Lower lobe of right lung (tissue), 2 donors: ENCODE results near the gene DOK4. TPM values are rescaled to one million over a fixed set of nuclear protein-coding genes. Genes with fewer than 3 reads are reported as not detected.

Source experiments
- ATAC-seq, 2 donors: fragments of 200-7000 bp; cut with Tn5 transposase; one replicate each; pipeline ENCODE4 v1.9.1; 2020 to 2022; ENCODE audit warnings: mild to moderate bottlenecking in 2 of 2, moderate library complexity in 2 of 2
- DNase-seq: peaks from one replicate; pipeline ENCODE4 v3.0.0-alpha.2; 2020
- H3K27ac ChIP-seq: fragments of 200-600 bp; one replicate; pipeline ENCODE4 v1.8.0; 2022
- H3K27me3 ChIP-seq: fragments of 200-600 bp; one replicate; pipeline ENCODE4 v1.8.0; 2022; ENCODE audit warnings: low read depth
- H3K36me3 ChIP-seq: fragments of 200-600 bp; one replicate; pipeline ENCODE4 v1.8.0; 2022; ENCODE audit warnings: mild to moderate bottlenecking
- H3K4me1 ChIP-seq: fragments of 200-600 bp; one replicate; pipeline ENCODE4 v1.8.0; 2022
- H3K4me3 ChIP-seq: fragments of 200-600 bp; one replicate; pipeline ENCODE4 v1.8.0; 2022; ENCODE audit warnings: mild to moderate bottlenecking
- H3K9me3 ChIP-seq: fragments of 200-600 bp; one replicate; pipeline ENCODE4 v1.8.0; 2022
- intact Hi-C: fragments of 100-400 bp; cut with DNase I; formaldehyde crosslinking; loops from one replicate; pipeline ENCODE4 v1.11.0; 2022
- total RNA-seq: library from RNA; stranded (reverse); fragmentation: NEBNext Ultra II Directional; extraction: Animal tissue kit (Norgen Biotek cat#: 25700); gene quantifications from one replicate; pipeline ENCODE4 v1.2.1, GENCODE V29; 2021
- TF ChIP-seq, protein P1 (sequence below): fragments of 200-600 bp; IDR thresholded peaks from one replicate; pipeline ENCODE4 v1.8.0; 2022; ENCODE audit warnings: antibody characterized with exemption, mild to moderate bottlenecking
- donor health status: DM: no; HTN: yes; CAD: no; lungs with severe emphysema.

DOK4 gene
- total RNA-seq, 1 donor from 2014 or later, result 57.3 TPM

DNA sequence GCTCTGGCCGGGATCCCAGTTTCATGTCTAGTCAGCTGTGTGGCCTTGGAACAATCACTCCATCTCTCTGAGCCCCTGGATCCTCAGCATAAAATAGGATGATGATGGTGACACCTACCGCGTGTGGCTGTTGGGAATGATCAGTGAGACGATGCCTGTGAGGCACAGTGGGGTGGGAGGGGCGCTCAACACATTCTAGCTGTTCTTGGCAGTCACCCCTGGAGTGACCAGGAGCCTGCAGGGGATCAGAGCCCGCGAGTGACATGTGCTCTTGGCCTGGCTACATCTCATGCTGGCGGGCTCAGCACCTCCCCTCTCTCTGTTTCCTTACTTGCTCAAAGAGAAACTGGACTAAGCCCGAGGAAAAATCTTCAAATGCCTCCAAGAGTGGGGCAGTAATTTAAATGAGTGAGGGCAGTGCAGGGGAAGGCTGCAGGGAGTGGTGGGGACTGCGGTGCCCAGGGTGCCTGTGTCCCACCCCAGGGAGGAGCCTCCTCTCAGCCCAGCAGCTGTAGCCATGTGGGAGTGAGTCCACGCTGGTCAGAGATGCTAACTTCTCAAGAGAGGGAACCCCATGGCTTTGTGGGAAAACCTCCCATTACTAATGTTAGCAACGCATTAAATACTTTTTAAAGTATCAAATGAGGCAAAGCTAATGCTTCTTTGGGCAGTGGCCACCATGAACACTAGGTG, 23.1 kb upstream of the DOK4 start:
- H3K27ac ChIP-seq, result no peak overlapping the region
- TF ChIP-seq, protein P1, sequence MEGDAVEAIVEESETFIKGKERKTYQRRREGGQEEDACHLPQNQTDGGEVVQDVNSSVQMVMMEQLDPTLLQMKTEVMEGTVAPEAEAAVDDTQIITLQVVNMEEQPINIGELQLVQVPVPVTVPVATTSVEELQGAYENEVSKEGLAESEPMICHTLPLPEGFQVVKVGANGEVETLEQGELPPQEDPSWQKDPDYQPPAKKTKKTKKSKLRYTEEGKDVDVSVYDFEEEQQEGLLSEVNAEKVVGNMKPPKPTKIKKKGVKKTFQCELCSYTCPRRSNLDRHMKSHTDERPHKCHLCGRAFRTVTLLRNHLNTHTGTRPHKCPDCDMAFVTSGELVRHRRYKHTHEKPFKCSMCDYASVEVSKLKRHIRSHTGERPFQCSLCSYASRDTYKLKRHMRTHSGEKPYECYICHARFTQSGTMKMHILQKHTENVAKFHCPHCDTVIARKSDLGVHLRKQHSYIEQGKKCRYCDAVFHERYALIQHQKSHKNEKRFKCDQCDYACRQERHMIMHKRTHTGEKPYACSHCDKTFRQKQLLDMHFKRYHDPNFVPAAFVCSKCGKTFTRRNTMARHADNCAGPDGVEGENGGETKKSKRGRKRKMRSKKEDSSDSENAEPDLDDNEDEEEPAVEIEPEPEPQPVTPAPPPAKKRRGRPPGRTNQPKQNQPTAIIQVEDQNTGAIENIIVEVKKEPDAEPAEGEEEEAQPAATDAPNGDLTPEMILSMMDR, result no peak
- H3K36me3 ChIP-seq, result no peaks in the 10 kb centered on the region
- no peak for ATAC-seq
- no peaks in the 10 kb centered on the region for H3K27me3 ChIP-seq
- no peak overlapping the region for H3K4me3 ChIP-seq
- intact Hi-C loops, result no loop called here
- no peaks in the 10 kb centered on the region for H3K9me3 ChIP-seq
- H3K4me1 ChIP-seq, result peaks cover 16% of the 10 kb centered on the region
- DNase-seq, result peak; percentile 35

DNA sequence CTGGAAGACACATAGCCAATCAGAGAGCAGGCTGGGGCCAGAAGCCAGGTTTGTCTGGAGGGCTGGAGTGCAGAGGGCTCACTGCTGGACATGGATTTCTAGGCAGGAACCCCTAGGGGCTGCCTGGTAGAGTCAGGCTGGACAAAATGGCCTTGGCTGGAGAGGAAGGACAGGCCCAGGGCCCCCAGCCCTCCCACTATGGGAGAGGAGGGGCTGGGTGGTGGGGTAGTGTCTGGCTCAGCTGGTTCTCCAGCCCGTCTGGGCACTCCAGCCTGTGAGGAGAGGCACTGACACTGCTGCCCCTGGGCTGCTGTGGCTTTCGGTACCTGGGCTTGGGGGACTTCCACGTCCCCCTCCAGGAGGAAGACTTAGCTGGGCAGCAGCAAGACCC, 21.7 kb upstream of the DOK4 start:
- peaks cover 15% of the 10 kb centered on the region for H3K4me1 ChIP-seq

DNA sequence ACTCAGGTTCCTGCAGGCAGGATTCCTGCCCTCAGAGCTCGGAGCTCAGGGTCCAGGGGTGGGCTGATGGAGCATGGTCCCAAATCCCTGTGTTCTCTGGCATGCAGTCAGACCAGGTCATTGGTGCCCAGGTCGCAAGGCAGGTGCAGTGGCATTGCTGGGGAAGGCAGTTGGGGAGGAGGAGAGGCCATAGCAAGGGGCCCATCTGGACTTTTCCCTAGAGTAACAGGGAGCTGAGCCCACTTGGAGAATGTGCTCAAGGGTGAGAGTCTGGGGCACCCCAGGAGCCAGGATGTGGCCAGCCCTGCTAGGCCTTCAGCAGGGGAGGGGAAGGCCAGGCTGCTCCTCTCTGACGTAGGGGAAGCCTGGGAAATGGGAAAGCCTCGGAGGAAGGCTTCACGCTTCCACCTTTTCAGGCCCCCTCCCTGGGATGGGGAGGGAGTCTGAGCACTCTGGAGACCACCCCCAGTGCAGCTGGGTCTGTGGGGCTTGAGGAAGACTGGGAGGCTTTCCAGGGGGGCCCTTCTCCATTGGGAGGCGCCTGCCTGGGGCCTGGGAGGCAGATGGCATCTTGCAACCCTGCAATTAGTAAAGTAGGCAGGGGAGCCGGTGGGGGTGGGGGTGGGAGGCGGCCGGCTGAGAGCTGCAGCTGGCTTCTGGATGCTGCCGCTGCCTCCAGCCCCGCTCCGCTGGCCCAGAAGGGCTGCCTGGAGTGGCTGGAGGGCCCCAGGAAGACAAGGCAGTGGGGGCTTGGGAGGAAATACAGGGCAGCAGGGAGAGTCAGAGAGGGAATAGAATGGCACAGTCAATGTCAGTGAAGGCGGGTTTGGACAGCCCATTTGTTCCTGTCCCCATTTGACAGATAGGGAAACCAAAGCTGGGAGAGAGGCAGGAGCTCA, 21.1 kb upstream of the DOK4 start:
- H3K27me3 ChIP-seq, result no peaks in the 10 kb centered on the region
- no peaks in the 10 kb centered on the region for H3K9me3 ChIP-seq
- DNase-seq, result peak; percentile 24
- intact Hi-C loops, result no loop called here
- H3K27ac ChIP-seq, result no peak overlapping the region
- peaks cover 20% of the 10 kb centered on the region for H3K4me1 ChIP-seq
- TF ChIP-seq, protein P1, result no peak
- no peak for ATAC-seq
- H3K36me3 ChIP-seq, result no peaks in the 10 kb centered on the region
- no peak overlapping the region for H3K4me3 ChIP-seq

More for the DNA sequence above, 21.7 kb upstream of the DOK4 start:
- Histone ChIP-seq H3K27ac (no peak overlapping the region), H3K27me3 (no peaks in the 10 kb centered on the region), H3K4me3 (no peak overlapping the region), H3K36me3 (no peaks in the 10 kb centered on the region), H3K9me3 (no peaks in the 10 kb centered on the region)
- intact Hi-C loops, result no loop called here
- TF ChIP-seq, protein P1, result no peak
- DNase-seq (no peak), ATAC-seq (no peak)

DNA sequence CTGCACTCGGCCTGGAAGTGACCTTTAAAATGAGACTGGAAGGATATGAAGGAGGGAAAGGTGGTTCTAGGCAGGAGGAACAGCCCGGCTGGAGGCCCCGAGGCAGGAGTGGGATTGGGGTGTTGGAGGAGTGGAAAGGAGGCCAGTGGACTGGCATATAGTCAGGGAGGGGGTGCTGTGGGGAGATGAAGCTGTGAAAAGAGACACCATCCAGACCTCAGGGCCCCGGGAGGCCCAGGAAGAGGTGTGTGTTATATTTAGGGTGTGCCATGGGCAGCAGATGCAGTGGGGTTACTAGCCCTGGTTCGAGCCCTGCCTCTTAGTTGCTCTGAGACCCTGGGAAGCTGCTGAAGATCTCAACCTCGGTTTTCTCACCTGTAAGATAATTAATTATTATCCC, 18.9 kb upstream of the DOK4 start:
- no peaks in the 10 kb centered on the region for H3K36me3 ChIP-seq
- intact Hi-C loops, result no loop called here
- TF ChIP-seq, protein P1, result no peak
- no peak overlapping the region for H3K27ac ChIP-seq
- DNase-seq (no peak), ATAC-seq (no peak)
- H3K9me3 ChIP-seq, result no peaks in the 10 kb centered on the region
- H3K4me3 ChIP-seq, result no peak overlapping the region
- H3K4me1 ChIP-seq, result peaks cover 24% of the 10 kb centered on the region
- no peaks in the 10 kb centered on the region for H3K27me3 ChIP-seq

DNA sequence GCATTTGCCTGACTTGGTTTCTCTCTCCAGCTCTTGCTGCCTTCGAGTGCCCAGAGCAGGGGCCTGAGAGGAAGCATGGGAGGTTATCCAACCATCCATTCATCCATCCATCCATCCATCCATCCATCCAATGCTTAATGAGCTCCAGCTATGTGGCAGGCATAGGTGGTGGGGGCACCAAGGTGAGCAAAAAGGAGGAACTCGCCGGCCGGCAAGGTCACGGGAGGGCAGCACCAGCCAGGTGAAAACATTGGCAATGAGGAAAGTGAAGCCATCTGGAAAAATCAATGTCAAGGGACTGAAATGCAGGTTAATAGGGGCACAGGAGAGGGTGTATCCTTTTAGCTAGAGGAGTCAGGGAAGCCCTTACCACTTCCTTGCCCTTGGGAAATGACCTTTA, 18.2 kb upstream of the DOK4 start:
- no peak overlapping the region for H3K4me3 ChIP-seq
- TF ChIP-seq, protein P1, result no peak
- no peak for DNase-seq
- no peak overlapping the region for H3K27ac ChIP-seq
- ATAC-seq, result no peak
- H3K4me1 ChIP-seq, result peaks cover 21% of the 10 kb centered on the region
- H3K36me3 ChIP-seq, result no peaks in the 10 kb centered on the region
- intact Hi-C loops, result no loop called here
- no peaks in the 10 kb centered on the region for H3K9me3 ChIP-seq
- no peaks in the 10 kb centered on the region for H3K27me3 ChIP-seq
